Panc1 (cell line): ENCODE measurements around the gene NXPH2. TPM values are rescaled to one million over a fixed set of nuclear protein-coding genes. Genes with fewer than 3 reads are reported as not detected.

Experiments used
- ATAC-seq: fragments of 200-7000 bp; cut with Tn5 transposase; 2 replicates; pipeline ENCODE4 v1.9.1; 2020; ENCODE audit warnings: mild to moderate bottlenecking, moderate library complexity
- BruUV-seq: library from RNA; stranded (reverse); fragments of 400-500 nt; replicated peaks from 2 replicates; lab custom pipeline; 2021; lab: Mats Ljungman, UMichigan
- CTCF ChIA-PET: fragments of 300-600 bp; sonication (Branson Sonifier 250); formaldehyde crosslinking; loops from one replicate; lab custom pipeline; 2022; ENCODE audit warnings: antibody characterized with exemption; lab: Charles Lee
- POLR2A ChIA-PET: fragments of 300-600 bp; sonication (Branson Sonifier 250); formaldehyde crosslinking; loops from one replicate; lab custom pipeline; 2022; ENCODE audit warnings: antibody characterized with exemption; lab: Charles Lee
- DNase-seq: peaks from one replicate; pipeline ENCODE4 v3.0.0-alpha.2; 2010; ENCODE audit warnings: low read depth, low spot score
- H3K27ac ChIP-seq: 2 replicates; pipeline ENCODE4 v1.5.1; 2011; ENCODE audit warnings: mild to moderate bottlenecking, low read length, inconsistent platforms
- H3K27me3 ChIP-seq: fragments of 200-500 bp; sonication (Bioruptor generic); 2 replicates; pipeline ENCODE4 v1.6.0; 2014; ENCODE audit warnings: low read length, inconsistent platforms; ENCODE audit not compliant: control insufficient read depth, insufficient read depth
- H3K36me3 ChIP-seq: fragments of 200-500 bp; sonication (Bioruptor generic); 2 replicates; pipeline ENCODE4 v1.5.1; 2014; ENCODE audit warnings: inconsistent platforms, mild to moderate bottlenecking, low read length, moderate library complexity; ENCODE audit not compliant: control insufficient read depth, insufficient read depth
- H3K4me1 ChIP-seq: 2 replicates; pipeline ENCODE4 v1.5.1; 2011; ENCODE audit warnings: inconsistent platforms, mild to moderate bottlenecking, low read length, moderate library complexity; ENCODE audit not compliant: control insufficient read depth, insufficient read depth
- H3K4me3 ChIP-seq, 2 experiments: 2 replicates each; pipeline ENCODE4 v1.5.1; 2011 to 2012; ENCODE audit warnings: low read depth in 2 of 2, low read length in 2 of 2, mild to moderate bottlenecking in 2 of 2, inconsistent platforms in 1 of 2, moderate library complexity in 1 of 2
- H3K9me3 ChIP-seq: fragments of 200-500 bp; sonication (Bioruptor generic); 2 replicates; pipeline ENCODE4 v1.5.1; 2014; ENCODE audit warnings: low read depth, mild to moderate bottlenecking, inconsistent platforms, low read length, moderate library complexity; ENCODE audit not compliant: control insufficient read depth, insufficient read depth
- CTCF ChIP-seq: fragments of 450-650 bp; IDR thresholded peaks from 2 replicates; pipeline ENCODE4 v1.5.1; 2017; ENCODE audit warnings: mild to moderate bottlenecking
- POLR2AphosphoS5 ChIP-seq: IDR thresholded peaks from 2 replicates; pipeline ENCODE4 v1.6.1; 2012; ENCODE audit warnings: mild to moderate bottlenecking, low read depth, low read length, moderate library complexity
- REST ChIP-seq, 2 experiments: IDR thresholded peaks; 2 replicates each; pipeline ENCODE4 v1.6.1; 2011 to 2012; ENCODE audit warnings: low read depth in 2 of 2, control low read depth in 1 of 2, low read length in 1 of 2, mild to moderate bottlenecking in 1 of 2, moderate library complexity in 1 of 2; ENCODE audit not compliant: insufficient read depth in 1 of 2
- SIN3A ChIP-seq: IDR thresholded peaks from 2 replicates; pipeline ENCODE4 v1.6.1; 2012; ENCODE audit warnings: low read depth, mild to moderate bottlenecking, low read length, moderate library complexity, borderline replicate concordance; ENCODE audit not compliant: insufficient read depth
- TCF7L2 ChIP-seq: IDR thresholded peaks from 2 replicates; pipeline ENCODE4 v1.6.1; 2011; ENCODE audit warnings: mild to moderate bottlenecking, low read depth, low read length, inconsistent platforms
- in situ Hi-C: cut with HindIII; loops from 2 replicates; pipeline ENCODE4 v1.10.0; 2016; ENCODE audit warnings: low sequenced_read_pairs, low pct_unique_long_range_greater_than_20kb
- intact Hi-C: fragments of 100-400 bp; cut with micrococcal nuclease; formaldehyde crosslinking; loops from one replicate; pipeline ENCODE4 v1.10.0; 2022; ENCODE audit not compliant: unreplicated experiment
- total RNA-seq: library from RNA; stranded (reverse); gene quantifications from one replicate; pipeline ENCODE4 v1.2.1, GENCODE V29; 2021; ENCODE audit not compliant: unreplicated experiment

The NXPH2 gene
- total RNA-seq, 1 experiment from 2014 or later, result 5.4 TPM

- intact Hi-C loops, result no loop called here
- ChIA-PET POLR2A (no interaction called here), CTCF (no interaction called here)
- DNase-seq (no peak), ATAC-seq (no peak)
- no TSS peak for BruUV-seq
- no peaks in the 10 kb centered on the region for H3K9me3 ChIP-seq
- in situ Hi-C loops, result no loop called here
- H3K27me3 ChIP-seq, result no peaks in the 10 kb centered on the region; the same call in 1 of the 2 replicates
- H3K36me3 ChIP-seq, result no peaks in the 10 kb centered on the region
- H3K4me1 ChIP-seq, result no peaks in the 10 kb centered on the region; the same call in 1 of the 2 replicates
- H3K27ac ChIP-seq, result no peak overlapping the region
- no peak for TF ChIP-seq CTCF
- no peak for TF ChIP-seq TCF7L2
- TF ChIP-seq POLR2AphosphoS5, result no peak
- no peak for TF ChIP-seq SIN3A
- TF ChIP-seq REST (IDR thresholded peaks at IDR 0.05; ENCODE audit: insufficient read depth in 1 of 2, low read depth in 2 of 2, low read length in 1 of 2), result no peak
- no peak overlapping the region for H3K4me3 ChIP-seq
Measured at GRCh38 chr2:138630164-138630563, 150.0 kb downstream of the NXPH2 start.

DNA sequence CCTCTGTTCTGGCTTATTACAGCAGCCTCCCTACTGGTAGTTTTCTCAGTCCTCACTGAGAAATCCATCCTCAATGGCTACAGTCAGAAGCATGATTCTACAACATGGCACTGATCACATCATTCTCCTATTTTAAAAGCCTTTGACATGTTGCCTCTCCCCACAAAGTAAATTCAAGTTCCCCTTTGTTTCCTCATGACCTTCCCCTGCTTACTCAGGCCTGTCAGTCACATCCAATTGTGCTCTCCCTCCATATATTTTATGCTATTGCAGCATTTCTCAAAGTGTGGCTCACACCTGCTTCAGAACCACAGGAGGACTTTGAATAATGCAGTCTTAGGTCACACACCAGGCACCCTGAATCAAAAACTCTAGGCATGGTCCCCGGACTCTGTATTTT lies 154.0 kb downstream of the NXPH2 start:
- POLR2A ChIA-PET, result no interaction called here
- BruUV-seq, result no TSS peak

More for the DNA sequence above, 154.0 kb downstream of the NXPH2 start:
- no peak for DNase-seq
- in situ Hi-C loops (no loop called here), intact Hi-C loops (no loop called here)
- Histone ChIP-seq H3K36me3 (no peaks in the 10 kb centered on the region), H3K4me1 (no peaks in the 10 kb centered on the region), H3K27me3 (no peaks in the 10 kb centered on the region), H3K9me3 (no peaks in the 10 kb centered on the region), H3K27ac (no peak overlapping the region), H3K4me3 (no peak overlapping the region)
- no peak for ATAC-seq
- CTCF ChIA-PET, result no interaction called here
- TF ChIP-seq CTCF (no peak), SIN3A (no peak), REST (IDR thresholded peaks at IDR 0.05; ENCODE audit: insufficient read depth in 1 of 2, low read depth in 2 of 2, low read length in 1 of 2) (no peak), TCF7L2 (no peak), POLR2AphosphoS5 (no peak)
